ENCODE measurements around the gene KRT2.

- TF ChIP-seq, protein P1, sequence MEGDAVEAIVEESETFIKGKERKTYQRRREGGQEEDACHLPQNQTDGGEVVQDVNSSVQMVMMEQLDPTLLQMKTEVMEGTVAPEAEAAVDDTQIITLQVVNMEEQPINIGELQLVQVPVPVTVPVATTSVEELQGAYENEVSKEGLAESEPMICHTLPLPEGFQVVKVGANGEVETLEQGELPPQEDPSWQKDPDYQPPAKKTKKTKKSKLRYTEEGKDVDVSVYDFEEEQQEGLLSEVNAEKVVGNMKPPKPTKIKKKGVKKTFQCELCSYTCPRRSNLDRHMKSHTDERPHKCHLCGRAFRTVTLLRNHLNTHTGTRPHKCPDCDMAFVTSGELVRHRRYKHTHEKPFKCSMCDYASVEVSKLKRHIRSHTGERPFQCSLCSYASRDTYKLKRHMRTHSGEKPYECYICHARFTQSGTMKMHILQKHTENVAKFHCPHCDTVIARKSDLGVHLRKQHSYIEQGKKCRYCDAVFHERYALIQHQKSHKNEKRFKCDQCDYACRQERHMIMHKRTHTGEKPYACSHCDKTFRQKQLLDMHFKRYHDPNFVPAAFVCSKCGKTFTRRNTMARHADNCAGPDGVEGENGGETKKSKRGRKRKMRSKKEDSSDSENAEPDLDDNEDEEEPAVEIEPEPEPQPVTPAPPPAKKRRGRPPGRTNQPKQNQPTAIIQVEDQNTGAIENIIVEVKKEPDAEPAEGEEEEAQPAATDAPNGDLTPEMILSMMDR (IDR thresholded peaks at IDR 0.05; ENCODE audit: extremely low read depth in 1 of 2, insufficient read depth in 1 of 2, low read depth in 1 of 2, low read length in 2 of 2), result no peak
- no peak for TF ChIP-seq POLR2A (IDR thresholded peaks at IDR 0.05; ENCODE audit: low read depth, low read length)
These were observed 6.2 kb upstream of the KRT2 start for GRCh38 chr12:52658196-52658595.

Measured in endothelial cell of umbilical vein (primary cell).